ENCODE data around the gene DCLK1. TPM values are rescaled to one million over a fixed set of nuclear protein-coding genes. Genes with fewer than 3 reads are reported as not detected.

The DCLK1 gene
- total and polyA plus RNA-seq, 4 donors, result 0.04 to 0.56 (median 0.20) TPM

DNA sequence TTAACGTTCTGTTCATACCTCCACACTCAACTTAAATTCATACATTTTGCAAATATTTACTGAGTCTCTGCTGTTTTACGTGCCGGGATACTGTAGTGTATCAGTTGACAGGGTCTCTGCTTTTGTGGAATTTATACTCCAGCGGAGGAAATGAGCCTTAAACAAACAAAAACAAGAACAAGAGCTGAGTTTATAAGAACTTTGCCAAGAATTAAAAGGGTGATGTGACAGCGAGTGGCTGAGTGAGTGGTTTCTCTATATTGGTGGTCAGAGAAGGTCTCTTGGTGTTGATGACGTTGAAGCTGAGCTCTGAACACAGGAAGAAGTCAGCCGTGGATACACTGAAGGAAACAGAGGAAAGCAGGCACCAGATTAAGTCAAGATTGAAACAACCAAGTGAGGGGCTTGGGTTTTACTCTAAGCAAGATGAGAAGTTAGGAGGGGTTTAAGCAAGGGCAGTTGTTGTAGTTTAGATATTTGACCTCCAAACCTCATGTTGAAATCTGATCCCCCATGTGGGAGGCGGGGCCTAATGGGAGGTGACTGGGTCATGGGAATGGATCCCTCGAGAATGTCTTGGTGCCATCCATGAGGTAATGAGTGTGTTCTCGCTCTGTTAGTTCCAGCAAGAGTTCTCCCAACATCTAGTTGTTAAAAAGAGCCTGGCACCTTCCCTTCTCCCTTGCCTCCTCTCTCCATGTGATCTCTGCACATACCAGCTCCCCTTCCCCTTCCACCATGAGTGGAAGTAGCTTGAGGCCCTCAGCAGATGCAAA is 248.3 kb downstream of the DCLK1 start:
- H3K4me3 ChIP-seq (ENCODE audit: low read depth in 1 of 3, low read length in 3 of 3), result no peak overlapping the region
- H3K36me3 ChIP-seq (ENCODE audit: control insufficient read depth in 4 of 4, insufficient read depth in 3 of 4, low read depth in 1 of 4, low read length in 3 of 4), result no peaks in the 10 kb centered on the region
- no peaks in the 10 kb centered on the region for H3K9me3 ChIP-seq (ENCODE audit: control insufficient read depth in 4 of 4, low read length in 3 of 4)
- H3K27ac ChIP-seq (ENCODE audit: low read depth in 1 of 2, low read length in 2 of 2), result no peak overlapping the region
- no peak for DNase-seq (ENCODE audit: low spot score)
- no peak for TF ChIP-seq HNF4A (conservative IDR thresholded peaks at IDR 0.05)
- no peak overlapping the region for H3K9ac ChIP-seq (ENCODE audit: low read depth in 1 of 2, low read length in 2 of 2)
- WGBS, result 67% methylated on average over 10 of the region's 10 CpGs
- no peaks in the 10 kb centered on the region for H3K27me3 ChIP-seq (ENCODE audit: control insufficient read depth in 4 of 4, insufficient read depth in 4 of 4, low read length in 3 of 4)
- H3K4me1 ChIP-seq (ENCODE audit: control insufficient read depth in 4 of 4, insufficient read depth in 4 of 4, low read length in 3 of 4), result no peaks in the 10 kb centered on the region

DNA sequence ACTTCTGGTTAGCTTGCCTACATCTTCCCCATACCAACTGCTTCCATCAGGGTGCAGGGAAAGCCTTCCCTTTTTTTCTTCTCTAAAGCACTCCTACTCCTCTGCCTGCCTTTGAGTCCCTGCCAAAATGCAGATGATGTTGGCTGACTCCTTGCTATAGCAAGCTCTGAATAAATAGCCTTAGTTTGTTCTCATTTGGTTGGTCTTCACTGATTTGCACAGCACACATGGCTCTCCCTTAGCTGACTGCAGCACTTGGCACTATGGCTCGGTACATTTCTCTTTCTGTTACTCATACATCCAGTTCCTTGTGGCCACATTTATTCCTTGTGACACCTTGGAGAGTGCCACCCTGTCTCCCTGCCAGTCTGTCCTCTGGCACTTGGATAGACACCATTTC is 249.8 kb downstream of the DCLK1 start:
- Histone ChIP-seq H3K9me3 (ENCODE audit: control insufficient read depth in 4 of 4, low read length in 3 of 4) (no peaks in the 10 kb centered on the region), H3K4me1 (ENCODE audit: control insufficient read depth in 4 of 4, insufficient read depth in 4 of 4, low read length in 3 of 4) (no peaks in the 10 kb centered on the region)
- TF ChIP-seq YY1 (IDR thresholded peaks at IDR 0.05) (no peak), EGR1 (IDR thresholded peaks at IDR 0.05; ENCODE audit: low read depth in 2 of 2) (no peak), HNF4G (IDR thresholded peaks at IDR 0.05) (no peak)
- TF ChIP-seq, protein P1, sequence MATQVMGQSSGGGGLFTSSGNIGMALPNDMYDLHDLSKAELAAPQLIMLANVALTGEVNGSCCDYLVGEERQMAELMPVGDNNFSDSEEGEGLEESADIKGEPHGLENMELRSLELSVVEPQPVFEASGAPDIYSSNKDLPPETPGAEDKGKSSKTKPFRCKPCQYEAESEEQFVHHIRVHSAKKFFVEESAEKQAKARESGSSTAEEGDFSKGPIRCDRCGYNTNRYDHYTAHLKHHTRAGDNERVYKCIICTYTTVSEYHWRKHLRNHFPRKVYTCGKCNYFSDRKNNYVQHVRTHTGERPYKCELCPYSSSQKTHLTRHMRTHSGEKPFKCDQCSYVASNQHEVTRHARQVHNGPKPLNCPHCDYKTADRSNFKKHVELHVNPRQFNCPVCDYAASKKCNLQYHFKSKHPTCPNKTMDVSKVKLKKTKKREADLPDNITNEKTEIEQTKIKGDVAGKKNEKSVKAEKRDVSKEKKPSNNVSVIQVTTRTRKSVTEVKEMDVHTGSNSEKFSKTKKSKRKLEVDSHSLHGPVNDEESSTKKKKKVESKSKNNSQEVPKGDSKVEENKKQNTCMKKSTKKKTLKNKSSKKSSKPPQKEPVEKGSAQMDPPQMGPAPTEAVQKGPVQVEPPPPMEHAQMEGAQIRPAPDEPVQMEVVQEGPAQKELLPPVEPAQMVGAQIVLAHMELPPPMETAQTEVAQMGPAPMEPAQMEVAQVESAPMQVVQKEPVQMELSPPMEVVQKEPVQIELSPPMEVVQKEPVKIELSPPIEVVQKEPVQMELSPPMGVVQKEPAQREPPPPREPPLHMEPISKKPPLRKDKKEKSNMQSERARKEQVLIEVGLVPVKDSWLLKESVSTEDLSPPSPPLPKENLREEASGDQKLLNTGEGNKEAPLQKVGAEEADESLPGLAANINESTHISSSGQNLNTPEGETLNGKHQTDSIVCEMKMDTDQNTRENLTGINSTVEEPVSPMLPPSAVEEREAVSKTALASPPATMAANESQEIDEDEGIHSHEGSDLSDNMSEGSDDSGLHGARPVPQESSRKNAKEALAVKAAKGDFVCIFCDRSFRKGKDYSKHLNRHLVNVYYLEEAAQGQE (IDR thresholded peaks at IDR 0.05), result no peak
- TF ChIP-seq, protein P2, sequence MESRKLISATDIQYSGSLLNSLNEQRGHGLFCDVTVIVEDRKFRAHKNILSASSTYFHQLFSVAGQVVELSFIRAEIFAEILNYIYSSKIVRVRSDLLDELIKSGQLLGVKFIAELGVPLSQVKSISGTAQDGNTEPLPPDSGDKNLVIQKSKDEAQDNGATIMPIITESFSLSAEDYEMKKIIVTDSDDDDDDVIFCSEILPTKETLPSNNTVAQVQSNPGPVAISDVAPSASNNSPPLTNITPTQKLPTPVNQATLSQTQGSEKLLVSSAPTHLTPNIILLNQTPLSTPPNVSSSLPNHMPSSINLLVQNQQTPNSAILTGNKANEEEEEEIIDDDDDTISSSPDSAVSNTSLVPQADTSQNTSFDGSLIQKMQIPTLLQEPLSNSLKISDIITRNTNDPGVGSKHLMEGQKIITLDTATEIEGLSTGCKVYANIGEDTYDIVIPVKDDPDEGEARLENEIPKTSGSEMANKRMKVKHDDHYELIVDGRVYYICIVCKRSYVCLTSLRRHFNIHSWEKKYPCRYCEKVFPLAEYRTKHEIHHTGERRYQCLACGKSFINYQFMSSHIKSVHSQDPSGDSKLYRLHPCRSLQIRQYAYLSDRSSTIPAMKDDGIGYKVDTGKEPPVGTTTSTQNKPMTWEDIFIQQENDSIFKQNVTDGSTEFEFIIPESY (IDR thresholded peaks at IDR 0.05), result no peak
- TF ChIP-seq, protein P3, sequence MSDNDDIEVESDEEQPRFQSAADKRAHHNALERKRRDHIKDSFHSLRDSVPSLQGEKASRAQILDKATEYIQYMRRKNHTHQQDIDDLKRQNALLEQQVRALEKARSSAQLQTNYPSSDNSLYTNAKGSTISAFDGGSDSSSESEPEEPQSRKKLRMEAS (IDR thresholded peaks at IDR 0.05), result no peak

DNA sequence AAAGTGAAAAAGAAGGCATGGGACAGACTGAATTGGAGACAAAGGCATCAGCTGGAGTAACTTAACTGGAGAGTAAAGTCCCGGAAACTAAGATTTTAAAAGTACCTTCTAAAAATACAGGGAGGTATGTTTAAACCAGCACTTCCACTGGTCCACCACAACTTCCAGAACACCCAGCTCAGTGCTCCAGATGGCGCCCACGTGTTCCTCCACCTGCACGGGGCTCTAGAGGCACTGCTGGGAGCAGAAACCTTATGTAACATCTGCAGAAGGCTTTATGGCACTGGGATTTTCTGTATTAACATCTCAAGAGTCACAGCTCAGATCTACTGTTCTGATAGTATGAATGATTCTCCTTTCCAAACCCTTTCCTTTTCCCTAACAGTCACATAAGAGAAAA is 252.1 kb downstream of the DCLK1 start:
- Histone ChIP-seq H3K4me1 (ENCODE audit: control insufficient read depth in 4 of 4, insufficient read depth in 4 of 4, low read length in 3 of 4) (no peaks in the 10 kb centered on the region), H3K9ac (ENCODE audit: low read depth in 1 of 2, low read length in 2 of 2) (no peak overlapping the region), H3K27ac (ENCODE audit: low read depth in 1 of 2, low read length in 2 of 2) (no peak overlapping the region), H3K36me3 (ENCODE audit: control insufficient read depth in 4 of 4, insufficient read depth in 3 of 4, low read depth in 1 of 4, low read length in 3 of 4) (no peaks in the 10 kb centered on the region), H3K9me3 (ENCODE audit: control insufficient read depth in 4 of 4, low read length in 3 of 4) (no peaks in the 10 kb centered on the region), H3K4me3 (ENCODE audit: low read depth in 1 of 3, low read length in 3 of 3) (no peak overlapping the region), H3K27me3 (ENCODE audit: control insufficient read depth in 4 of 4, insufficient read depth in 4 of 4, low read length in 3 of 4) (no peaks in the 10 kb centered on the region)
- 61% methylated on average over 4 of the region's 4 CpGs for WGBS
- no peak for DNase-seq (ENCODE audit: low spot score)
- TF ChIP-seq RXRA (IDR thresholded peaks at IDR 0.05), result no peak
- TF ChIP-seq, protein P1 (IDR thresholded peaks at IDR 0.05), result no peak
- no peak for TF ChIP-seq JUND (IDR thresholded peaks at IDR 0.05)
- TF ChIP-seq YY1 (IDR thresholded peaks at IDR 0.05), result no peak
- no peak for TF ChIP-seq NR2F2 (IDR thresholded peaks at IDR 0.05)
- no peak for TF ChIP-seq HNF4G (IDR thresholded peaks at IDR 0.05)
- TF ChIP-seq FOXA1 (IDR thresholded peaks at IDR 0.05), result no peak
- TF ChIP-seq SP1 (IDR thresholded peaks at IDR 0.05), result no peak
- TF ChIP-seq, protein P2 (IDR thresholded peaks at IDR 0.05), result no peak
- TF ChIP-seq, protein P4, sequence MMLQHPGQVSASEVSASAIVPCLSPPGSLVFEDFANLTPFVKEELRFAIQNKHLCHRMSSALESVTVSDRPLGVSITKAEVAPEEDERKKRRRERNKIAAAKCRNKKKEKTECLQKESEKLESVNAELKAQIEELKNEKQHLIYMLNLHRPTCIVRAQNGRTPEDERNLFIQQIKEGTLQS (IDR thresholded peaks at IDR 0.05), result no peak
- TF ChIP-seq GABPA (IDR thresholded peaks at IDR 0.05 in 1 of 2, conservative IDR thresholded peaks at IDR 0.05 in 1 of 2), result no peak
- TF ChIP-seq RAD21 (IDR thresholded peaks at IDR 0.05), result no peak

More for the DNA sequence above, 249.8 kb downstream of the DCLK1 start:
- no peak for DNase-seq (ENCODE audit: low spot score)
- no peaks in the 10 kb centered on the region for H3K36me3 ChIP-seq (ENCODE audit: control insufficient read depth in 4 of 4, insufficient read depth in 3 of 4, low read depth in 1 of 4, low read length in 3 of 4)
- WGBS, result 71% methylated on average over 1 of the region's 1 CpG
- H3K27me3 ChIP-seq (ENCODE audit: control insufficient read depth in 4 of 4, insufficient read depth in 4 of 4, low read length in 3 of 4), result no peaks in the 10 kb centered on the region
- H3K4me3 ChIP-seq (ENCODE audit: low read depth in 1 of 3, low read length in 3 of 3), result no peak overlapping the region
- no peak overlapping the region for H3K9ac ChIP-seq (ENCODE audit: low read depth in 1 of 2, low read length in 2 of 2)
- H3K27ac ChIP-seq (ENCODE audit: low read depth in 1 of 2, low read length in 2 of 2), result no peak overlapping the region
